ENCODE results near the gene ACKR3.

- TF ChIP-seq POLR2A (IDR thresholded peaks at IDR 0.05) = no peak
- TF ChIP-seq CTCF (IDR thresholded peaks at IDR 0.05) = no peak
Observed at GRCh38 chr2:236617796-236618195, 48.2 kb downstream of the ACKR3 start.

Data from esophagus squamous epithelium (tissue), 4 donors.